Testis (tissue), 2 donors: Measurements from ENCODE around the gene MYADML2.

Experiments used
- POLR2A ChIP-seq: fragments of 450-650 bp; IDR thresholded peaks from one replicate; pipeline ENCODE4 v1.6.1; 2017; ENCODE audit warnings: antibody characterized with exemption, mild to moderate bottlenecking, moderate library complexity
- TF ChIP-seq, protein P1 (sequence below), 3 experiments: fragments of 450-650 bp in 2 of 3; fragments of 200-600 bp in 1 of 3; sonication (generic) in 1 of 3; IDR thresholded peaks; one replicate each; pipeline ENCODE4 v1.5.1; 2016 to 2019; ENCODE audit warnings: antibody characterized with exemption in 3 of 3, mild to moderate bottlenecking in 2 of 3, moderate library complexity in 1 of 3

DNA sequence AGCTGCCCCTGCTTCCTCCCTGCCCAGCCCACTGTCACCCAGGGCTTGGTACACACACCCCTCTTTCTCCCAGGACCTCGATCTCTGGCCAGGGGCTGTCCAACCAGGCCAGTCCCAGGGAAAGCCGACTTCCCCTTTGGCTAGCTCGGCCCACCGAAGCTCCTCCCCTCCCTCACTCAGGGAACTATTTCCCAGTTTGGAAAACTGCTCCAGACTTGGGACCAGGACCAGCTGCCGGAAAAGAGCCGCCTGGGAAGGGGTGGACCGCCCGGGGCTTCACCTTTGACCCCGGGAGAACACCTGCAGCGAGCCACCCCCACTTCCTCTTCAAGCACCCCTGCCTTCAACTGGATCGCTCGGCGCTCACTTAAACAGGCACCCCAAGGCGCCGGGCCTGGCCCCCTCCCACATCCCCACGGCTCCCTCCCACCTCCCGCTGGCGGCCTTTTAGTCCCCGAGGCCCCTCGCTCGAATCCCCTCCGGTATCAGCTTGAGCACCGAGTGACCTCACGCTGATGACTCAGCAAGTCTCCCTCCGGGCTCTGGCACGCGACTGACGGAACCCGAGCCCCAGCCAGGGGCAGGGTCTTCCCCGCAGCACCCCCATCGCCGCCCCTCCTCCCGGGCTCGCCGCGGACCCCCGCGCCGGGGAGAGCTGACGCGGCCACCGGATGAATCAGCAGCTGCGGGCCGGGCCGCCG, 20.4 kb downstream of the MYADML2 start:
- TF ChIP-seq POLR2A = no peak
- TF ChIP-seq, protein P1, sequence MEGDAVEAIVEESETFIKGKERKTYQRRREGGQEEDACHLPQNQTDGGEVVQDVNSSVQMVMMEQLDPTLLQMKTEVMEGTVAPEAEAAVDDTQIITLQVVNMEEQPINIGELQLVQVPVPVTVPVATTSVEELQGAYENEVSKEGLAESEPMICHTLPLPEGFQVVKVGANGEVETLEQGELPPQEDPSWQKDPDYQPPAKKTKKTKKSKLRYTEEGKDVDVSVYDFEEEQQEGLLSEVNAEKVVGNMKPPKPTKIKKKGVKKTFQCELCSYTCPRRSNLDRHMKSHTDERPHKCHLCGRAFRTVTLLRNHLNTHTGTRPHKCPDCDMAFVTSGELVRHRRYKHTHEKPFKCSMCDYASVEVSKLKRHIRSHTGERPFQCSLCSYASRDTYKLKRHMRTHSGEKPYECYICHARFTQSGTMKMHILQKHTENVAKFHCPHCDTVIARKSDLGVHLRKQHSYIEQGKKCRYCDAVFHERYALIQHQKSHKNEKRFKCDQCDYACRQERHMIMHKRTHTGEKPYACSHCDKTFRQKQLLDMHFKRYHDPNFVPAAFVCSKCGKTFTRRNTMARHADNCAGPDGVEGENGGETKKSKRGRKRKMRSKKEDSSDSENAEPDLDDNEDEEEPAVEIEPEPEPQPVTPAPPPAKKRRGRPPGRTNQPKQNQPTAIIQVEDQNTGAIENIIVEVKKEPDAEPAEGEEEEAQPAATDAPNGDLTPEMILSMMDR (IDR thresholded peaks at IDR 0.05) = no peak
